NCI-H2081 (cell line): ENCODE measurements around the gene DAG1.

Experiments used
- DNase-seq, 2 experiments: peaks; one replicate each; lab custom pipeline; 2025; lab: John Stamatoyannopoulos, UW

DAG1 gene

DNA sequence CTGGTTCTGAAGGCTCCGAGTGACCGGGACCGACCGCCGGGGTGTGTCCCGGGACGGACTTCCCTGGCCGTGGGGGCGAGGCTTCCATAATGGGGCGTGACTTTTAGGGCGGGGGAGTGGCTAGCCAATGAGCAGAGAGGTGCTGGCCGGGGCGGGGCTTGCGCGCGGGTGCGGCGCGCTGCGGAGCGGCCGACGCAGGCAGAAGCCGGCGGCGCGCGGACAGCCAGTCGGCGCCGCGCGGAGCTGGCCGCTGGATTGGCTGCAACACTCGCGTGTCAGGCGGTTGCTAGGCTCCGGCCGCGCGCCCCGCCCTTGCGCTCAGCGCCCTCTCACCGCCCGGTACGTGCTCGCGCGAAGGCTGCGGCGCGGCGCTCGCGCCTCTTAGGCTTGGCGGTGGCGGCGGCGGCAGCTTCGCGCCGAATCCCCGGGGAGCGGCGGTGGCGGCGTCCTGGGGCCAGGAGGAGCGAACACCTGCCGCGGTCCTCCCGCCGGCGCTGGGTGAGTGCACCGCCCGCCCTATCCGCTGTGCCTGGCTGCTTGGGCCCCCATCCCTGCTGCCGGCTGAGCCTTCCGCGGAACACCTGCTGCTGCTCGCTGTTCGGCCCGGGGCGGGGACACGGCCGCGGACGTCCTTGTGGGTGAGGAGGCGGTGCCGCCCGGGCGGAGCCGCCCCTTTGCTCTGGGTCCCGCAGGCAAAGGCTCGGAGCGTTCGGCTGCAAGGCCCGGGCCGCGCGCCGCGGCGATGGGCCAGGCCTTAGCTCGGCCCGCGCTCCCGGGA, at the start of gene DAG1:
DAG1 (plus strand) TSS at position 332 of the 778 bp plus-strand sequence. CDS start 40,268 bp downstream, outside the sequence.
- DNase-seq = peak; percentile 90 to 94

DNA sequence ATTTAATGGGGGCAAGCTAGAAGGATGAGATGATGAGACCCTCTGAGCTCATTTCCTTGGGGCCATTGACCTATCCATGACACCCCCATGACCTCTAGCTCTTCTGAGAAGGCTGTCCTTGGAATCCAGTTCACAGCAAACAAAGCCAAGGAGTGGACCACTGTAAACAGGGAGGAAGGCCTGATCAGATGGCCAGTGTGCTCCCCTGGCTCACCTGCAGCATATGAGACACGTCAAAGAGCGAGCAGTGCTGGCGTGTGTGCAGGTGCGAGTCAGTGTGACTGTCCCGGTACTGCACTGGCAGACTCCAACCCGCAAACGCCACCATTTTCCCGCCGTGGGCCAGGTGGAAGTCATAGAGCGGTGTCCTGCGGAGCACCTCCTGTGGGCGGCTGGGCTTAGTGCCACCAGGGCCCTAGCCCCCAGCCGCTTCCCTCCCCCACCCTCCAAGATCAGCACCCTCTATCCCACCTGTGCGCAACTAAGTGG, 48.1 kb upstream of the DAG1 start:
- DNase-seq = no peak

- DNase-seq = no peak
These were observed 47.5 kb upstream of the DAG1 start, which contains the start of gene AMT for GRCh38 chr3:49422379-49423248. Gene AMT (minus strand): TSS chr3:49422473. CDS start chr3:49422450, 23 bp downstream.

- no peak for DNase-seq
These were observed 45.3 kb upstream of the DAG1 start for GRCh38 chr3:49424816-49425215.

GRCh38 chr3:49427586-49427985, 42.5 kb upstream of the DAG1 start:
- DNase-seq = no peak

GRCh38 chr3:49428752-49429080, 41.4 kb upstream of the DAG1 start:
- DNase-seq = no peak

- no peak for DNase-seq
These were observed 35.3 kb upstream of the DAG1 start for GRCh38 chr3:49434731-49435130.

GRCh38 chr3:49445391-49445790, 24.7 kb upstream of the DAG1 start:
- DNase-seq = no peak

GRCh38 chr3:49453621-49454020, 16.4 kb upstream of the DAG1 start:
- DNase-seq = no peak

GRCh38 chr3:49454458-49454857, 15.6 kb upstream of the DAG1 start:
- no peak for DNase-seq

GRCh38 chr3:49454898-49455681, 15.0 kb upstream of the DAG1 start:
- no peak for DNase-seq

DNA sequence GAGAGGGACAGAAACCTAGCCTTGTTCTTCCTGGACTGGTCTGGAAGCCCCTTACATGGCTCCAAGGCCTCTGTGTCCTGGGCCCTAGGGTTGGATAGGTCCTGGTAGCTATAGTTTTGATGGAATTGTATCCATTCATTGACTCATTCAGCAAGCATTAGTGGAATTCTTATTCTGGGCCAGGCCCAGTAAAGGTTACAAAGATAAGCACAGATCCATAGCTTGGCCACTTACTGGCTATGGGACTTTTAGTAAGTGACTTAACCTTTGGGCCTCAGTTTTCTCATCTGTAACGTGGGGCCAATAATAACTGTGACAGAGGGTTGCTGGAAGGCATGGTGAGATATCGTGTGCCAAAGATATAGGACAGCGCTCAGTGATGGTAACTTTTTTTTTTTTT, 13.6 kb upstream of the DAG1 start:
- no peak for DNase-seq

DNA sequence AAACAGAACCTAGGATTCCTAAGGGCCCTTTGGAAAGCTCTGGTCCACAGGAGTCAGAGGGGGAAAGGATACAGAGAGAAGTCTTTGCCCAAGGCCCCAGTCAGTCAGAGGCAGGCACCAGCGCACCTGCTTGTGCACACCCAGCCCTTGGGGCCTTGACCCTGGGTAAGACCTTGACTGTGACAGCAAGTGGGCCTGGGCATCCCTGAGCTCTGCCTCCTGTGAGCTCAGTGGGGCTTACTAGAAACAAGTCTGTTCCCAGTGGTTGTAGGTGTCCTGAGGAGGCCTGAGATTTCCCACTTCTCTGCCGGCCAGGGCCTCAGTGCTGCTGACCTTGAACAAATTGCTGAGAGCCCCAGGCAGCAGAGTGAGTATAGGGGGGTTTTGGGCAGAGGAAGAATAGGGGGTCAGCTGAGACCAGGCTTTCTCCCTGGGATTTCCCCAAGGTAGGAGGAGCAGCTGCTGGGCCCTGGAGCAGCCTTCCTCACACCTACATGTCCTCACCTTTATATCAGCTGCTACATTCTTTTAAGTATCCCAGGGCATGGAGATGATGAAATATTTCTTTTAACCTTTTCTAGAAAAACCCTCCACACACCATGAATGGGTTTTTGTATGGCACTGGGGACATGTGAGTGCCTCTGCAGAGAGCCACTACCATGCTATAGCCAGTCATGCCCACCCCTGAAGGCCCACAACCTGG, 9.7 kb upstream of the DAG1 start:
- DNase-seq = no peak

DNA sequence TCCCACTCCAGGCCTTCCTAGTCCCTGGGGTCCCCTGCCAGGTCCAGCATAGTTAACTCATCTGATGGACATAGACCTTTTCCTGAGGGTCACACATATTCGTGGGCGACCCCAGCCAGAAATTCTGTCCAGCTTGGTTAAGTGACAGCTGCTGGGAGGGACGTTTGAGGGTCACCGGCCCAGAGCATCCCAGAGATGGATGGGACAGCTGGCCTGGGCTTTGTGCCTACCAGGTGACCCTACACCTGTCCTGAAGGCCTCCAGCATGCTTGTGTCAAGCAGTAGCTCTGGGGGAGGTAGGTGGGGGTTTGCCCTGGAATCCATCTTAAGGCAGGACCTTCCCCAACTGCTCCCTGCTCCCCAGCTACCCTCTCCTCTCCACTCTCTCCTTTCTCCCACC, 9.1 kb upstream of the DAG1 start:
- no peak for DNase-seq

GRCh38 chr3:49461443-49462171, 8.5 kb upstream of the DAG1 start:
- DNase-seq = no peak

DNA sequence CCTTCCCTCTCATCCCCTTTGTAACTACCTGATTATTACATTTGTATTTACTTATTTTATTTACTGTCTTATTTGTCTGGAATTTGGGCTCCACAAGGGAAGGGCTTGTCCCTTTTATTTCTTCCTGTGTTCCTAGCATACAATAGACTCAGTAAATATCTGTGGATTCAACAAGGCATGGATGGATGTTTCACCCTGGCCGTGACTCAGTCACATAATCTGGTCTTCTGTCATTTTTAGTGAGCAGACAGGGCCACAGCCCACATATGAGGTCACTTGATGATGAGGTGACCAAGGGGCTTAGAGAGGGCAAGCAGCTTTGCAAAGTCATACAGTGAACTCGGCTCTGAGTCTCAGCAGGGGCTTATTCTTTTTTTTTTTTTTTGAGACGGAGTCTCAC, 7.8 kb upstream of the DAG1 start:
- DNase-seq = no peak

- no peak for DNase-seq
These were observed 4.6 kb upstream of the DAG1 start for GRCh38 chr3:49465270-49466034.

DNA sequence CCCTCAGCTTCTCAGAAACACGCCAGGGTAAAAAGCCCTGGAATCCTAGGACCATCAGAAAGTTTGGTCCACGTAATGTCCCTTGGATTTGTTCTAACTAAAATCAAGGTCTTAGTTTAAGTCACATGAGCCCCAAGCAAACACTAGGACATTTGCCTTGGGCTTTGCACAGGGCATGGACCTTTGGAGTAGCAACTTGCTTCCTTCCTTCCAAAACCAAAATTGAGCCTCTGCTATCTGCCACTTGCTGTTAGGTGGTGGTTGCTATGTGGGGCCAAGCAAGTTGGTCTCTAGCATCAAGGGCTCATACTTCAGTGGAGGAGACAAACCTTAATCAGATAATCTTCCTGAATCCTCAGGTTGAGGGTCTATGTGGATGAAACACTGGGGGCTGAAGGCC, 4.0 kb upstream of the DAG1 start:
- DNase-seq = no peak

- peak; percentile 24 to 31 for DNase-seq
These were observed 781 bp upstream of the DAG1 start for GRCh38 chr3:49469037-49469935.
